PFSK-1 (cell line): ENCODE results near the gene LTBP1.

Source experiments
- FOXP2 ChIP-seq: optimal IDR thresholded peaks from 2 replicates; pipeline ENCODE3; 2011; ENCODE audit warnings: borderline replicate concordance, control low read depth, inconsistent platforms; ENCODE audit not compliant: insufficient read depth; ENCODE audit errors: extremely low read length, extremely low read depth
- POLR2AphosphoS5 ChIP-seq: IDR thresholded peaks from 2 replicates; pipeline ENCODE4 v1.6.1; 2012; ENCODE audit warnings: low read depth, mild to moderate bottlenecking, control low read depth, low read length, moderate library complexity
- SIN3A ChIP-seq: IDR thresholded peaks from 2 replicates; pipeline ENCODE4 v1.6.1; 2012; ENCODE audit warnings: mild to moderate bottlenecking, low read length, moderate library complexity, borderline replicate concordance; ENCODE audit not compliant: insufficient read depth
- TAF1 ChIP-seq: IDR thresholded peaks from 2 replicates; pipeline ENCODE4 v1.6.1; 2012; ENCODE audit warnings: low read length, control low read depth, borderline replicate concordance; ENCODE audit not compliant: insufficient read depth
- TF ChIP-seq, protein P1 (sequence below), 2 experiments: IDR thresholded peaks; 2 replicates each; pipeline versions ENCODE4 v1.6.1 to v1.8.0; 2011 to 2012; ENCODE audit warnings: low read depth in 2 of 2, low read length in 2 of 2, control low read depth in 1 of 2, inconsistent platforms in 1 of 2, mild to moderate bottlenecking in 1 of 2, moderate library complexity in 1 of 2; ENCODE audit not compliant: insufficient read depth in 1 of 2

The LTBP1 gene

GRCh38 chr2:33250417-33251029, 303.8 kb downstream of the LTBP1 start:
- TF ChIP-seq FOXP2 (no peak), TAF1 (no peak), POLR2AphosphoS5 (no peak), SIN3A (no peak)

- TF ChIP-seq POLR2AphosphoS5: no peak
- TF ChIP-seq, protein P1, sequence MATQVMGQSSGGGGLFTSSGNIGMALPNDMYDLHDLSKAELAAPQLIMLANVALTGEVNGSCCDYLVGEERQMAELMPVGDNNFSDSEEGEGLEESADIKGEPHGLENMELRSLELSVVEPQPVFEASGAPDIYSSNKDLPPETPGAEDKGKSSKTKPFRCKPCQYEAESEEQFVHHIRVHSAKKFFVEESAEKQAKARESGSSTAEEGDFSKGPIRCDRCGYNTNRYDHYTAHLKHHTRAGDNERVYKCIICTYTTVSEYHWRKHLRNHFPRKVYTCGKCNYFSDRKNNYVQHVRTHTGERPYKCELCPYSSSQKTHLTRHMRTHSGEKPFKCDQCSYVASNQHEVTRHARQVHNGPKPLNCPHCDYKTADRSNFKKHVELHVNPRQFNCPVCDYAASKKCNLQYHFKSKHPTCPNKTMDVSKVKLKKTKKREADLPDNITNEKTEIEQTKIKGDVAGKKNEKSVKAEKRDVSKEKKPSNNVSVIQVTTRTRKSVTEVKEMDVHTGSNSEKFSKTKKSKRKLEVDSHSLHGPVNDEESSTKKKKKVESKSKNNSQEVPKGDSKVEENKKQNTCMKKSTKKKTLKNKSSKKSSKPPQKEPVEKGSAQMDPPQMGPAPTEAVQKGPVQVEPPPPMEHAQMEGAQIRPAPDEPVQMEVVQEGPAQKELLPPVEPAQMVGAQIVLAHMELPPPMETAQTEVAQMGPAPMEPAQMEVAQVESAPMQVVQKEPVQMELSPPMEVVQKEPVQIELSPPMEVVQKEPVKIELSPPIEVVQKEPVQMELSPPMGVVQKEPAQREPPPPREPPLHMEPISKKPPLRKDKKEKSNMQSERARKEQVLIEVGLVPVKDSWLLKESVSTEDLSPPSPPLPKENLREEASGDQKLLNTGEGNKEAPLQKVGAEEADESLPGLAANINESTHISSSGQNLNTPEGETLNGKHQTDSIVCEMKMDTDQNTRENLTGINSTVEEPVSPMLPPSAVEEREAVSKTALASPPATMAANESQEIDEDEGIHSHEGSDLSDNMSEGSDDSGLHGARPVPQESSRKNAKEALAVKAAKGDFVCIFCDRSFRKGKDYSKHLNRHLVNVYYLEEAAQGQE (IDR thresholded peaks at IDR 0.05; ENCODE audit: insufficient read depth in 1 of 2, low read depth in 2 of 2, low read length in 2 of 2): no peak
- TF ChIP-seq SIN3A: no peak
- TF ChIP-seq FOXP2: no peak
- TF ChIP-seq TAF1: no peak
Measured at GRCh38 chr2:33256162-33256755, 309.5 kb downstream of the LTBP1 start.

DNA sequence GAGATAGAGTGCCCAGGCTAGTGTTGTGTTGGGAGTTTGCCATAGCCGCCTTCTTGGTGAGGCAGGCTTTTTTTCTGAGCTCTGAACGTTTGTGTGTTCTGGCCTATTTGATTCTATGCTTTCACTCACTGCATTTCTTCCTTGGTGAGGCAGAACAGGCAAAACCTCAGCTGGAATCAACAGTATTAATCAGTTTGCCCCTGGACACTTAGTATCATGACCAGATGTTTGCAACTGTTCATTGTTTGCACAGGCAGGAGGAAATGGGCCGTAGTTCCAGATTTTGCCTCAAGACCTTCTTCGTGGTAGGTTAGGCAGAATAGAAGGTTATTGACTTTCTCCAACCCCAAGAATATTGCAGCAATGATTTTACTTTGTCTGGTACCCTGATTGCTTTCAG, 311.6 kb downstream of the LTBP1 start:
- TF ChIP-seq TAF1: no peak
- no peak for TF ChIP-seq FOXP2
- no peak for TF ChIP-seq SIN3A
- TF ChIP-seq, protein P1 (IDR thresholded peaks at IDR 0.05; ENCODE audit: insufficient read depth in 1 of 2, low read depth in 2 of 2, low read length in 2 of 2): no peak
- TF ChIP-seq POLR2AphosphoS5: no peak

DNA sequence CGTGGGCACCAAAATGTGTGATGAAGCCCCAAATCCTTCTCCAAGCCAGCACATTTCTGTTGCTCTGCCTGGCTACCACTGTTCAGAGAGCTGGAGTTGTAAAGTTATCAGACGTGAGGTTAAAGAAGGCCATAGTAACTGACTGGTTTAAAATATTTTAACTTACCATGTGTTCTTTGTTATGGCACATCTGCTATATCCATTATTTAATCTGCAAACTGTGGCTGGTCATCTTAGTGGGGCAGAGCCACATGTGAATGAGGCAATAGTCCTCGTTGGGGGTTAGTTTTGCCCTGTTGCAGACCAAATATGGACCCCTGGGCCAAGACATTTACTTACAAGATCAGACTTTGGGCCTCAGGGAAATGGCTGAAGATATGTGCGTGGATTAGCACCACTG, 315.3 kb downstream of the LTBP1 start:
- TF ChIP-seq FOXP2 (no peak), SIN3A (no peak), POLR2AphosphoS5 (no peak), TAF1 (no peak)
- TF ChIP-seq, protein P1 (IDR thresholded peaks at IDR 0.05; ENCODE audit: insufficient read depth in 1 of 2, low read depth in 2 of 2, low read length in 2 of 2): no peak

GRCh38 chr2:33264766-33265165, 318.0 kb downstream of the LTBP1 start:
- TF ChIP-seq SIN3A (no peak), POLR2AphosphoS5 (no peak), FOXP2 (no peak), TAF1 (no peak)
- TF ChIP-seq, protein P1 (IDR thresholded peaks at IDR 0.05; ENCODE audit: insufficient read depth in 1 of 2, low read depth in 2 of 2, low read length in 2 of 2): no peak
